ENCODE data around the gene TMEM161B. TPM values are rescaled to one million over a fixed set of nuclear protein-coding genes. Genes with fewer than 3 reads are reported as not detected.

Gene TMEM161B
- total and polyA plus RNA-seq, 2 donors (not counting 3 experiments of a cell fraction or from before 2014, with no cell fraction given) = 5.3 to 11.6 TPM

GRCh38 chr5:88288528-88289197 is 20.0 kb upstream of the TMEM161B start:
- intact Hi-C loops (cut with micrococcal nuclease) = no loop called here
- TF ChIP-seq MYC (IDR thresholded peaks at IDR 0.05; ENCODE audit: low read depth, low read length) = no peak
- TF ChIP-seq JUN (IDR thresholded peaks at IDR 0.05; ENCODE audit: borderline replicate concordance, insufficient read depth, insufficient read length, low read depth) = no peak
- no peak for TF ChIP-seq GATA2 (IDR thresholded peaks at IDR 0.05; ENCODE audit: insufficient read depth, insufficient read length, low read depth, low read length)
- no peak for TF ChIP-seq POLR2AphosphoS5 (IDR thresholded peaks at IDR 0.05; ENCODE audit: insufficient read depth, low read depth, low read length)
- TF ChIP-seq POLR2A (IDR thresholded peaks at IDR 0.05; ENCODE audit: low read depth, low read length) = no peak
- no peak for TF ChIP-seq FOS (IDR thresholded peaks at IDR 0.05; ENCODE audit: borderline replicate concordance, insufficient read depth, low read length)
- TF ChIP-seq CTCF (IDR thresholded peaks at IDR 0.05; ENCODE audit: extremely low read depth in 1 of 2, insufficient read depth in 1 of 2, low read depth in 1 of 2, low read length in 2 of 2) = no peak
- no peak for TF ChIP-seq EZH2 (IDR thresholded peaks at IDR 0.05; ENCODE audit: borderline replicate concordance, low read depth, low read length, severe bottlenecking)
- no peak for TF ChIP-seq MAX (IDR thresholded peaks at IDR 0.05; ENCODE audit: insufficient read depth, insufficient read length)
- POLR2A ChIA-PET = no interaction called here
- Histone ChIP-seq H3K9me1 (replicated peaks; ENCODE audit: control insufficient read depth, extremely low read depth, insufficient read depth, low read length) (no peaks in the 10 kb centered on the region), H3K27me3 (ENCODE audit: control insufficient read depth in 2 of 2, insufficient read depth in 2 of 2, low read length in 2 of 2) (no peaks in the 10 kb centered on the region), H3K9ac (replicated peaks; ENCODE audit: extremely low read depth, insufficient read depth, low read length) (no peak overlapping the region), H3K4me3 (replicated peaks in 1 of 3; ENCODE audit: insufficient read depth in 1 of 3, low read depth in 1 of 3, low read length in 3 of 3) (no peak overlapping the region), H3K27ac (ENCODE audit: insufficient read depth, low read depth, low read length) (no peak overlapping the region), H3K9me3 (replicated peaks; ENCODE audit: control insufficient read depth, insufficient read depth, low read length) (no peaks in the 10 kb centered on the region), H3K4me1 (ENCODE audit: control insufficient read depth, extremely low read depth, insufficient read depth, low read length) (no peaks in the 10 kb centered on the region), H3K79me2 (ENCODE audit: control insufficient read depth, insufficient read depth, low read length) (no peaks in the 10 kb centered on the region), H4K20me1 (replicated peaks; ENCODE audit: control insufficient read depth, extremely low read depth, insufficient read depth, low read length) (no peaks in the 10 kb centered on the region), H3K4me2 (ENCODE audit: insufficient read depth, low read length) (no peak overlapping the region), H2AFZ (ENCODE audit: low read depth, low read length) (no peak overlapping the region), H3K36me3 (ENCODE audit: control insufficient read depth in 2 of 2, extremely low read depth in 1 of 2, insufficient read depth in 2 of 2, low read length in 2 of 2) (no peaks in the 10 kb centered on the region)
- BruUV-seq (replicated peaks) = no TSS peak
- no peak for FAIRE-seq
- dilution Hi-C loops (cut with MboI; ENCODE audit: extremely low pct_ligation_motif_present, low sequenced_read_pairs) = no loop called here
- DNase-seq (ENCODE audit: low read depth, low spot score) = no peak
- CTCF ChIA-PET = no interaction called here

All from endothelial cell of umbilical vein (primary cell).